HG02885 (cell line): ENCODE data around the gene BAIAP3.

ENCODE experiments used
- ATAC-seq: cut with Tn5 transposase; IDR thresholded peaks from one replicate; pipeline ENCODE4 v1.9.1; 2021; ENCODE audit warnings: mild to moderate bottlenecking; ENCODE audit not compliant: unreplicated experiment, poor library complexity

BAIAP3 gene

DNA sequence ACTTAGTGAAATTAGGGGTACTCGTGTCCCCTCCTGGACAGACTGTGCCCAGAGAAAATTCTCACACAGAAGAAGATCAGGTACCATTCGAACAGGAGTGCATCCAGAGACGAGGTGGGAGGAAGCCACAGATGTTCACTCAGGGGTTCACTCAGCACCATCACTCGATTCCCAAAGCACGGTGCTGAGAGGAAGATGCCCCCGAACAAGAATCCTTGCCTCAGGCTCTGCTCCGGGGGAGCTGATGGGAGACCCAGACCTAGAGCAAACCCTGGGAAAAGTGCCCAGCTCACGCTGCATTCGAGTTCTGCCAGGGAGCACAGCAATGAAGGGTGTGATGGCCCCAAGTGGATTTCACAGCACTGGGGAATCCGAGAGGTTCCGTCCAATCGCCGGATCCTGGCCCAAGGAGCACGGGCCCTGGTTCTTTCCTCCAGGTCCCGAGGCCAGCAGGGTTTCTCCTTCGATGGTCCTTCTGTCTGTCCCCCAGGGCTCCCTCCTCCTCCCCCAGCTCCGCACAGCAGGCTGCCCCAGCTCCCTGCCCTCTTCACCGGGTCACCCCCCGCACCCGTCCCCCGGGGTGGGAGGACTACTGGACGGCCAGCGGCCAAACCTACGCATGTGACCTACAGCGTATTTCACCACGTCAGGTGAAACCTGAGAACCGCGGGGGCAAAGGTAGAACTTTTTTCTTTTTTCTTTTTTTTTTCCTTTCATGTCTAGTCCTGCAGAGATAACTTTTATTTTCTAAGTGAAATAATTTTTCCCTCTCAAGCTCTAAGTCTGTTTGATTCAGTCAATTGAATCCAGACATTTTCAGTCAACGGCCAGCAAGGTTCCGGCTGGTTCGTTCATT, 34.2 kb upstream of the BAIAP3 start:
- ATAC-seq, result no peak

- no peak for ATAC-seq
These were observed 33.6 kb upstream of the BAIAP3 start for GRCh38 chr16:1299868-1300203.

- no peak for ATAC-seq
These were observed 32.6 kb upstream of the BAIAP3 start for GRCh38 chr16:1300664-1301476.

- ATAC-seq, result no peak
These were observed 31.9 kb upstream of the BAIAP3 start for GRCh38 chr16:1301562-1301961.

DNA sequence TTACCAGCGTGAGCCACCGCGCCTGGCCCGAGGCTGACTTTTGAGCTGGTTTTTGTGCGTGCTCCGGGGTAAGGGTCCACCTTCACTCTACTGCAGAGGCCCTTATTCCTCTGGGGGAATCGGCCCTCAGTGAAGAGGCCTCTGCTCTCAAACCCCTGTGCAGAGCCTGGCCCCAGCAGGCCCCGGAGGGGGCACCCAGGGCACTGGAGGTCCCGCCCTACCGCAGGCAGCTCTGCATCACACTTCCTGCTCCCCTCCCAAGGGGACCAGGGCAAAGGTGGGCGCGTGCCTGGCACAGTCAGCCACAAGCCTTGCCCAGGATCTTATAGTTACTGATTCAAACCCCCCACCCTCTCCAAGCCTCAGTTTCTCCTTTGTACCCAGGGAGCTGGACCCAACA, 27.6 kb upstream of the BAIAP3 start:
- ATAC-seq, result no peak

- no peak for ATAC-seq
These were observed 27.1 kb upstream of the BAIAP3 start for GRCh38 chr16:1306334-1306733.

- peak; percentile 28 for ATAC-seq
These were observed 25.1 kb upstream of the BAIAP3 start for GRCh38 chr16:1308036-1308976.

GRCh38 chr16:1308977-1309885, 24.2 kb upstream of the BAIAP3 start, which contains the start of gene UBE2I:
Gene UBE2I, plus strand, starts transcription at chr16:1309636. Its CDS starts 4,395 bp downstream, at chr16:1314031.
- peak; percentile 72 for ATAC-seq

GRCh38 chr16:1309888-1310831, 23.3 kb upstream of the BAIAP3 start:
- ATAC-seq, result peak; percentile 14

DNA sequence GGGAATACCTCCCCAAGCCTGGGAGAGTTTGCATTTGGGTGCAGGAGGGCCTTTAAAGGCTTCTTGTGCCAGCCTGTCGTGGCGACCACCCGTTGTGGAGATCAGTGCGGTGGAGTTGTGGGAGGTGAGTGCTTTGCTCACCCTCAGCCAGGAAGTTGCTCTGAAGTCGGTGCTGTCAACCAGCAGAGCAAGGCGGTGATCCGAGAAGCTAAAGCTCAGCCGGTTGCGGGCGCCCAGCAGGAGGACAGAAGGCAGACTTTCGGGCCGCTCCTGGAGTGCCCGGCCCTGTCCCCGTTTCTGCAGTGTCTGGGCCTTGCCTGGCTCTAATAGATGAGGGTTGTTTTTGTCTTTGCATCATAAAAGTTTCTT, 22.6 kb upstream of the BAIAP3 start:
- no peak for ATAC-seq

- no peak for ATAC-seq
These were observed 22.2 kb upstream of the BAIAP3 start for GRCh38 chr16:1311212-1311737.

GRCh38 chr16:1311738-1312466, 21.5 kb upstream of the BAIAP3 start:
- ATAC-seq, result no peak

DNA sequence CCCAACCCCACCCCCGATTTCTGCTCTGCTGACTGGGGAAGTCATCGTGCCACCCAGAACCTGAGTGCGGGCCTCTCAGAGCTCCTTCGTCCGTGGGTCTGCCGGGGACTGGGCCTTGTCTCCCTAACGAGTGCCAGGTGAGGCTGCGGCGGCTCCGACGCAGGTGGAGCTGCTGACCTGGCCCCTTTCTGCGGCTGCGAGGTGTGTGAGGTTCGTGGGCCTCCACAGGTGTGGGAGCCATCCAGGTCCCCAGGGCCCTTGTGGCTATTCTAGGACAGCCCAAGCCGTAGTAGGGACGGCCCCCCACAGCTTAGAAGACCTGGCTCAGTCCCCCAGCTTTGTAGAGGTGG, 21.0 kb upstream of the BAIAP3 start:
- ATAC-seq, result no peak

GRCh38 chr16:1312903-1313302, 20.5 kb upstream of the BAIAP3 start:
- no peak for ATAC-seq

- ATAC-seq, result no peak
These were observed 19.6 kb upstream of the BAIAP3 start for GRCh38 chr16:1313721-1314369.

GRCh38 chr16:1314399-1315068, 18.9 kb upstream of the BAIAP3 start:
- ATAC-seq, result no peak
